ENCODE results near the gene VPS13C. TPM values are rescaled to one million over a fixed set of nuclear protein-coding genes. Genes with fewer than 3 reads are reported as not detected.

The VPS13C gene
- total RNA-seq, 1 donor, result 79.8 TPM

- TF ChIP-seq, protein P1, sequence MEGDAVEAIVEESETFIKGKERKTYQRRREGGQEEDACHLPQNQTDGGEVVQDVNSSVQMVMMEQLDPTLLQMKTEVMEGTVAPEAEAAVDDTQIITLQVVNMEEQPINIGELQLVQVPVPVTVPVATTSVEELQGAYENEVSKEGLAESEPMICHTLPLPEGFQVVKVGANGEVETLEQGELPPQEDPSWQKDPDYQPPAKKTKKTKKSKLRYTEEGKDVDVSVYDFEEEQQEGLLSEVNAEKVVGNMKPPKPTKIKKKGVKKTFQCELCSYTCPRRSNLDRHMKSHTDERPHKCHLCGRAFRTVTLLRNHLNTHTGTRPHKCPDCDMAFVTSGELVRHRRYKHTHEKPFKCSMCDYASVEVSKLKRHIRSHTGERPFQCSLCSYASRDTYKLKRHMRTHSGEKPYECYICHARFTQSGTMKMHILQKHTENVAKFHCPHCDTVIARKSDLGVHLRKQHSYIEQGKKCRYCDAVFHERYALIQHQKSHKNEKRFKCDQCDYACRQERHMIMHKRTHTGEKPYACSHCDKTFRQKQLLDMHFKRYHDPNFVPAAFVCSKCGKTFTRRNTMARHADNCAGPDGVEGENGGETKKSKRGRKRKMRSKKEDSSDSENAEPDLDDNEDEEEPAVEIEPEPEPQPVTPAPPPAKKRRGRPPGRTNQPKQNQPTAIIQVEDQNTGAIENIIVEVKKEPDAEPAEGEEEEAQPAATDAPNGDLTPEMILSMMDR (IDR thresholded peaks at IDR 0.05; ENCODE audit: insufficient read depth, low read length), result no peak
- H3K4me3 ChIP-seq (ENCODE audit: low read depth, low read length), result no peak overlapping the region
- DNase-seq (ENCODE audit: low read depth), result no peak
Measured at GRCh38 chr15:61829514-61829889, 230.7 kb downstream of the VPS13C start.

GRCh38 chr15:61828860-61829513 is 231.3 kb downstream of the VPS13C start:
- H3K4me3 ChIP-seq (ENCODE audit: low read depth, low read length), result no peak overlapping the region
- TF ChIP-seq, protein P1 (IDR thresholded peaks at IDR 0.05; ENCODE audit: insufficient read depth, low read length), result no peak
- DNase-seq (ENCODE audit: low read depth), result no peak

DNA sequence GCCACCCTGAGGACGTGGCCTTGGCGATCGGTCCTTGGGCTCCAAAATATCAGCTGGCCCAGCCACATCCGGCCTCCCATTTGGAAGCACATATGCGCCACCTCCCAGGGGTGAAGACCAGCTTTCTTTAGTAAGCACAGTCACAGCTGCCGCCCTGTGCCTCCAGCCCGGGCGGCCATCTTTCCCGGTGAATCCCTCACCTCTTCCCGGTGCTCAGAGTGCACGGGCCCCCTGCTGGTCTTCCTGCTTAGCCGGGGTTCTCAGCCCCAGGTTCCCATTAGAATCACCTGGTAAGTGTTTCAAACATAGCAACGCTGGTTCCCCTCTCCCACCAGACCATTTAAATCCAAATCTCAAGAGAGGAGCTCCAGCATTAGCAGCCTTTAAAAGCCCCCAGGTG is 232.2 kb downstream of the VPS13C start:
- no peak for DNase-seq (ENCODE audit: low read depth)
- TF ChIP-seq, protein P1 (IDR thresholded peaks at IDR 0.05; ENCODE audit: insufficient read depth, low read length), result no peak
- H3K4me3 ChIP-seq (ENCODE audit: low read depth, low read length), result no peak overlapping the region

DNA sequence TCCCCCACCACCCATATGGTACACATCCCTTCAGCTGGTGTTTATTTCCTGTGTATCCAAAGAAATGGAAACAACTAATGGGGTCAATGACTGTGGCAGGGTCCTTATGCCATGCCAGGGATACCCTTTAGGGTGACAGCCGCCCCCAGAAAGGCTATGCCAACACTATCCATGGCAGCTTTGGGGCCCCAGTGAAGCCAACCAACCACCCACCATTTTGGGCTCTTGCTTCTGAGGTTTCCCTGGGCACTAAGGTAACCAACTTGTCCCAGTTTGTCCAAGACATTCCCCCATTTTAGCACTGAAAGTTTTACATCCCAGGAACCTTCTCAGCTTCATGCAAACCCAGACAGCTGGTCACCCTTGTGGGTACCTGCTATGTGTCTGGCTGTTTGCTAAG is 233.1 kb downstream of the VPS13C start:
- DNase-seq (ENCODE audit: low read depth), result no peak

DNA sequence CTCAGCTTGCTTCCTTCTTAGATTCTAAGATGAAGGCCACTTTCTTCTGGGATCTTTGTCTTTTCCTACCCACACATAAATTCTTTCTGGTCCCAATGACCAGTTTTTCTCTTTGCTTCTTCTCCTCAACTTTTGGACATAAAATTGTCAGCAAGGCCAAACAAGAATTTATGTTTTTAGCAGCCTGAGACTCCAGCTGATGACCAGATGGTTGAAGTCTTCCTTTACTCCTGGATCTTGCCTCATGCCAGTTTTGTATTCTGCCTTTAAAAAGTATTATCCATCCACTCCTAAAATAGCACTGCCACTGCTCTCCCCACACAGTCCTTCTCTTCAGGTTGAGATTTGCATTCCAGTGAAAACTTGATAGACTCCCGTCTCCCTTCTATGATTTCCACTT is 236.0 kb downstream of the VPS13C start:
- TF ChIP-seq, protein P1 (IDR thresholded peaks at IDR 0.05; ENCODE audit: insufficient read depth, low read length), result no peak
- no peak overlapping the region for H3K4me3 ChIP-seq (ENCODE audit: low read depth, low read length)
- DNase-seq (ENCODE audit: low read depth), result no peak

More for the DNA sequence above, 233.1 kb downstream of the VPS13C start:
- TF ChIP-seq, protein P1 (IDR thresholded peaks at IDR 0.05; ENCODE audit: insufficient read depth, low read length), result no peak
- no peak overlapping the region for H3K4me3 ChIP-seq (ENCODE audit: low read depth, low read length)

DNA sequence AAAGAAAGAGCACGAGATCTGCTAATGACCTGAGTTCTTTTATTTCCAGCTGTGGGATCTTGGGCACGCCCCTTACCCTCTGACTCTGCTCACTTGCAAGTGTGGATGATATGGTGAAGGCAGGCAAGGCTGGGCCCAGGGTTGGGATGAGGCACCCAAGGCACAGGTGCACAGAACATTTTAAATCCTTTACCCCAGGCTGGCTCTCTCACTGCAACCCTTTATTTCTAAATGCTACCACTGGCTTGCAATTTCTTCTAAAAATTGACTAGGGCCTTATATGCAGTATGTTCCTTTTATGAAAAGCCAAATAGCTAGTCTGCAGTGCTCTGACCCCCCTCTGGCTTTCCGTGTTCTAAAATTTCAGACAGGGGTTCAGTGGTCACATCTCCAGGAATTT is 237.7 kb downstream of the VPS13C start:
- TF ChIP-seq, protein P1 (IDR thresholded peaks at IDR 0.05; ENCODE audit: insufficient read depth, low read length), result no peak
- no peak for DNase-seq (ENCODE audit: low read depth)
- H3K4me3 ChIP-seq (ENCODE audit: low read depth, low read length), result no peak overlapping the region

- no peak overlapping the region for H3K4me3 ChIP-seq (ENCODE audit: low read depth, low read length)
- no peak for DNase-seq (ENCODE audit: low read depth)
- TF ChIP-seq, protein P1 (IDR thresholded peaks at IDR 0.05; ENCODE audit: insufficient read depth, low read length), result no peak
Measured at GRCh38 chr15:61820951-61821350, 239.3 kb downstream of the VPS13C start.

Data from fibroblast of the aortic adventitia (primary cell).